ENCODE measurements around the gene ARHGAP30. TPM values are rescaled to one million over a fixed set of nuclear protein-coding genes. Genes with fewer than 3 reads are reported as not detected.

ARHGAP30 gene
- total RNA-seq, 1 experiment from 2014 or later, result 36.5 TPM

- Histone ChIP-seq H3K4me1 (ENCODE audit: low read length) (peaks cover 21% of the 10 kb centered on the region), H3K79me2 (ENCODE audit: low read length) (no peaks in the 10 kb centered on the region), H3K4me3 (ENCODE audit: low read length) (peak overlapping the region; percentile 39; the same call in 1 of the 2 replicates), H3K4me2 (ENCODE audit: low read depth, low read length, poor library complexity, severe bottlenecking) (peak overlapping the region; percentile 51), H3K27ac (ENCODE audit: low read length) (no peak overlapping the region), H3K27me3 (ENCODE audit: low read length) (no peaks in the 10 kb centered on the region), H3K9ac (ENCODE audit: low read length) (peak overlapping the region; percentile 50), H2AFZ (ENCODE audit: low read length) (peak overlapping the region; percentile 95), H4K20me1 (ENCODE audit: insufficient read depth, low read depth, low read length) (no peaks in the 10 kb centered on the region), H3K9me2 (replicated peaks; ENCODE audit: insufficient read depth, low read length) (no peaks in the 10 kb centered on the region), H3K9me3 (ENCODE audit: low read length) (no peaks in the 10 kb centered on the region), H3K36me3 (ENCODE audit: insufficient read depth, low read length) (no peaks in the 10 kb centered on the region)
- peak; percentile 74 for DNase-seq
Observed at GRCh38 chr1:161013488-161014230, 56.0 kb downstream of the ARHGAP30 start.

- Histone ChIP-seq H3K4me2 (ENCODE audit: low read depth, low read length, poor library complexity, severe bottlenecking) (peak overlapping the region; percentile 51), H3K4me3 (ENCODE audit: low read length) (peak overlapping the region; percentile 39; the same call in 1 of the 2 replicates), H4K20me1 (ENCODE audit: insufficient read depth, low read depth, low read length) (no peaks in the 10 kb centered on the region), H2AFZ (ENCODE audit: low read length) (peak overlapping the region; percentile 95; the same call in 1 of the 2 replicates), H3K27ac (ENCODE audit: low read length) (no peak overlapping the region), H3K9me2 (replicated peaks; ENCODE audit: insufficient read depth, low read length) (no peaks in the 10 kb centered on the region), H3K9me3 (ENCODE audit: low read length) (no peaks in the 10 kb centered on the region), H3K79me2 (ENCODE audit: low read length) (no peaks in the 10 kb centered on the region), H3K36me3 (ENCODE audit: insufficient read depth, low read length) (no peaks in the 10 kb centered on the region), H3K27me3 (ENCODE audit: low read length) (no peaks in the 10 kb centered on the region), H3K4me1 (ENCODE audit: low read length) (peaks cover 15% of the 10 kb centered on the region), H3K9ac (ENCODE audit: low read length) (peak overlapping the region; percentile 50)
- no peak for DNase-seq
Observed at GRCh38 chr1:161013131-161013487, 56.6 kb downstream of the ARHGAP30 start.

DNA sequence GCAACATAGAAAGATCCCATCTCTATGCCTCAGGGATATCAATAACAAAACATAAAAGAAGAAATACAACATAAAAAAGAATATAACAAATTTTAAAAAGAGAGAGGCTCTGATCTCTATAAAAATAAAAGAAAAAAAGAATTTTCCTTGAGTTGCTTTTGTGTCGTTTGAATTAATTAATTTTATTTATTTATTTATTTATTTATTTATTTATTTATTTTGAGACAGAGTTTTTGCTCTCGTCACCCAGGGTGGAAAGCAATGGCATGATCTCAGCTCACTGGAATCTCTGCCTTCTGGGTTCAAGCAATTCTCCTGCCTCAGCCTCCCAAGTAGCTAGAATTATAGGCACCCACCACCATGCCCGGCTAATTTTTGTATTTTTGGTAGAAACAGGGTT lies 57.3 kb downstream of the ARHGAP30 start:
- Histone ChIP-seq H3K4me2 (ENCODE audit: low read depth, low read length, poor library complexity, severe bottlenecking) (no peak overlapping the region), H3K4me3 (ENCODE audit: low read length) (no peak overlapping the region), H3K9ac (ENCODE audit: low read length) (no peak overlapping the region)

DNA sequence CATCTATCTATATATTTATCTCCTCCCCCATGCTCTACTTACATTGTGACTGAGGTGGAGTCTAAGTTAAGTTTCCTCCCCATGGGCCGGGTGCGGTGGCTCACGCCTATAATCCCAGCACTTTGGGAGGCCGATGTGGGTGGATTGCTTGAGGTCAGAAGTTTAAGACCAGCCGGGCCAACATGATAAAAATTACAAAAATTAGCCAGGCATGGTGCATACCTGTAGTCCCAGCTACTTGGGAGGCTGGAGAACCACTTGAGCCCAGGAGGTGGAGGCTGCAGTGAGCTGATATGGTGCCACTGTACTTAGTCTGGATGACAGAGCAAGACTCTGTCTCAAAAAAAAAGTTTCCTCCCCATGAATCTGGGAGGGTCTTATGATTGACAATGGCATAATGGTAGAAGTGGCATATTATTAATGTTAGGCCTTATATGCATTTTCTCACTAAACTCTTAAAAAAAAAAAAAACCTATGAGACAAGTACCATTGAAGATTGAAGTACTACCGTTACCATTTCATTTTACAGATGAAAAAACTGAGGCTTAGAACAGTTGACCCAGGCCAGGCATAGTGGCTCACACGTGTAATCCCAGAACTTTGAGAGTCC lies 60.0 kb downstream of the ARHGAP30 start:
- no peaks in the 10 kb centered on the region for H3K79me2 ChIP-seq (ENCODE audit: low read length)
- H3K4me3 ChIP-seq (ENCODE audit: low read length), result no peak overlapping the region
- H3K9me3 ChIP-seq (ENCODE audit: low read length), result no peaks in the 10 kb centered on the region
- no peaks in the 10 kb centered on the region for H4K20me1 ChIP-seq (ENCODE audit: insufficient read depth, low read depth, low read length)
- no peak overlapping the region for H3K4me2 ChIP-seq (ENCODE audit: low read depth, low read length, poor library complexity, severe bottlenecking)
- H3K4me1 ChIP-seq (ENCODE audit: low read length), result peaks cover 13% of the 10 kb centered on the region
- H3K9me2 ChIP-seq (replicated peaks; ENCODE audit: insufficient read depth, low read length), result no peaks in the 10 kb centered on the region
- DNase-seq, result no peak
- H3K9ac ChIP-seq (ENCODE audit: low read length), result no peak overlapping the region
- no peaks in the 10 kb centered on the region for H3K27me3 ChIP-seq (ENCODE audit: low read length)
- H3K36me3 ChIP-seq (ENCODE audit: insufficient read depth, low read length), result no peaks in the 10 kb centered on the region
- H2AFZ ChIP-seq (ENCODE audit: low read length), result no peak overlapping the region
- H3K27ac ChIP-seq (ENCODE audit: low read length), result no peak overlapping the region

More for the DNA sequence above, 57.3 kb downstream of the ARHGAP30 start:
- Histone ChIP-seq H3K27ac (ENCODE audit: low read length) (no peak overlapping the region), H3K9me3 (ENCODE audit: low read length) (no peaks in the 10 kb centered on the region), H2AFZ (ENCODE audit: low read length) (no peak overlapping the region), H3K4me1 (ENCODE audit: low read length) (peaks cover 15% of the 10 kb centered on the region), H4K20me1 (ENCODE audit: insufficient read depth, low read depth, low read length) (no peaks in the 10 kb centered on the region), H3K36me3 (ENCODE audit: insufficient read depth, low read length) (no peaks in the 10 kb centered on the region), H3K27me3 (ENCODE audit: low read length) (no peaks in the 10 kb centered on the region), H3K9me2 (replicated peaks; ENCODE audit: insufficient read depth, low read length) (no peaks in the 10 kb centered on the region), H3K79me2 (ENCODE audit: low read length) (no peaks in the 10 kb centered on the region)
- no peak for DNase-seq

- Histone ChIP-seq H3K9me2 (replicated peaks; ENCODE audit: insufficient read depth, low read length) (no peaks in the 10 kb centered on the region), H3K36me3 (ENCODE audit: insufficient read depth, low read length) (no peaks in the 10 kb centered on the region), H3K79me2 (ENCODE audit: low read length) (no peaks in the 10 kb centered on the region), H3K4me3 (ENCODE audit: low read length) (no peak overlapping the region), H3K4me1 (ENCODE audit: low read length) (peaks cover 12% of the 10 kb centered on the region), H3K9ac (ENCODE audit: low read length) (no peak overlapping the region), H3K9me3 (ENCODE audit: low read length) (no peaks in the 10 kb centered on the region), H3K27ac (ENCODE audit: low read length) (no peak overlapping the region), H3K4me2 (ENCODE audit: low read depth, low read length, poor library complexity, severe bottlenecking) (no peak overlapping the region), H4K20me1 (ENCODE audit: insufficient read depth, low read depth, low read length) (no peaks in the 10 kb centered on the region), H3K27me3 (ENCODE audit: low read length) (no peaks in the 10 kb centered on the region), H2AFZ (ENCODE audit: low read length) (no peak overlapping the region)
- no peak for DNase-seq
Observed at GRCh38 chr1:161008869-161009510, 60.7 kb downstream of the ARHGAP30 start.

- no peaks in the 10 kb centered on the region for H3K4me1 ChIP-seq (ENCODE audit: low read length)
- H3K9me2 ChIP-seq (replicated peaks; ENCODE audit: insufficient read depth, low read length), result no peaks in the 10 kb centered on the region
- H3K36me3 ChIP-seq (ENCODE audit: insufficient read depth, low read length), result no peaks in the 10 kb centered on the region
- H3K9ac ChIP-seq (ENCODE audit: low read length), result no peak overlapping the region
- H2AFZ ChIP-seq (ENCODE audit: low read length), result no peak overlapping the region
- no peak overlapping the region for H3K4me2 ChIP-seq (ENCODE audit: low read depth, low read length, poor library complexity, severe bottlenecking)
- H3K27me3 ChIP-seq (ENCODE audit: low read length), result no peaks in the 10 kb centered on the region
- no peak for DNase-seq
- H3K79me2 ChIP-seq (ENCODE audit: low read length), result no peaks in the 10 kb centered on the region
- no peak overlapping the region for H3K27ac ChIP-seq (ENCODE audit: low read length)
- H3K9me3 ChIP-seq (ENCODE audit: low read length), result no peaks in the 10 kb centered on the region
- H4K20me1 ChIP-seq (ENCODE audit: insufficient read depth, low read depth, low read length), result no peaks in the 10 kb centered on the region
- no peak overlapping the region for H3K4me3 ChIP-seq (ENCODE audit: low read length)
Observed at GRCh38 chr1:161007369-161007768, 62.3 kb downstream of the ARHGAP30 start.

GRCh38 chr1:161006563-161006962 lies 63.1 kb downstream of the ARHGAP30 start:
- H3K36me3 ChIP-seq (ENCODE audit: insufficient read depth, low read length), result no peaks in the 10 kb centered on the region
- H3K4me1 ChIP-seq (ENCODE audit: low read length), result no peaks in the 10 kb centered on the region
- no peak overlapping the region for H2AFZ ChIP-seq (ENCODE audit: low read length)
- no peak overlapping the region for H3K9ac ChIP-seq (ENCODE audit: low read length)
- no peak overlapping the region for H3K4me3 ChIP-seq (ENCODE audit: low read length)
- H3K4me2 ChIP-seq (ENCODE audit: low read depth, low read length, poor library complexity, severe bottlenecking), result no peak overlapping the region
- H4K20me1 ChIP-seq (ENCODE audit: insufficient read depth, low read depth, low read length), result no peaks in the 10 kb centered on the region
- DNase-seq, result no peak
- H3K27ac ChIP-seq (ENCODE audit: low read length), result no peak overlapping the region
- no peaks in the 10 kb centered on the region for H3K27me3 ChIP-seq (ENCODE audit: low read length)
- H3K79me2 ChIP-seq (ENCODE audit: low read length), result no peaks in the 10 kb centered on the region
- H3K9me2 ChIP-seq (replicated peaks; ENCODE audit: insufficient read depth, low read length), result no peaks in the 10 kb centered on the region
- no peaks in the 10 kb centered on the region for H3K9me3 ChIP-seq (ENCODE audit: low read length)

DNA sequence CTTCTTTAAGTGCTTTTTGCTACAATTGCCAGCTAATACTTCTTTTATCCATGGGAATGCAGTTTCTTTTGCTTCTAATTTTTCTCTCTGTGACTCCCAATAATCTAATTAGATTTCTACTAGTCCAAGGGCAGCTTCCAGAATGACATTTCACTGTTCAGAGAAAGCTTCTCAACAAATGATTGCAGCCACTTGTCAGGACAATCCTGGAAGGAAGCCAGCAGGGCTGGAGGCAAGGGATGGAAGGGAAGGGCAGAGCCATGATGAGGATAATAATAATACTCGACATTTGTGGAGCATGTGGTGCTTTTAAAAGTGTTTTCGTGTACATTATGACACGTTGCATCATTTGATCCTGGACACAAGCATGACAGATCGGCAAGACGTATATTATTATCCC lies 68.2 kb downstream of the ARHGAP30 start:
- no peaks in the 10 kb centered on the region for H3K9me3 ChIP-seq (ENCODE audit: low read length)
- no peak overlapping the region for H3K4me3 ChIP-seq (ENCODE audit: low read length)
- H3K9ac ChIP-seq (ENCODE audit: low read length), result no peak overlapping the region
- H3K4me2 ChIP-seq (ENCODE audit: low read depth, low read length, poor library complexity, severe bottlenecking), result no peak overlapping the region
- H3K9me2 ChIP-seq (replicated peaks; ENCODE audit: insufficient read depth, low read length), result no peaks in the 10 kb centered on the region
- no peaks in the 10 kb centered on the region for H3K4me1 ChIP-seq (ENCODE audit: low read length)
- H4K20me1 ChIP-seq (ENCODE audit: insufficient read depth, low read depth, low read length), result no peaks in the 10 kb centered on the region
- DNase-seq, result no peak
- no peaks in the 10 kb centered on the region for H3K36me3 ChIP-seq (ENCODE audit: insufficient read depth, low read length)
- no peaks in the 10 kb centered on the region for H3K27me3 ChIP-seq (ENCODE audit: low read length)
- H3K79me2 ChIP-seq (ENCODE audit: low read length), result no peaks in the 10 kb centered on the region
- H3K27ac ChIP-seq (ENCODE audit: low read length), result no peak overlapping the region
- H2AFZ ChIP-seq (ENCODE audit: low read length), result no peak overlapping the region
